Measurements from ENCODE around the gene MICAL2. TPM values are rescaled to one million over a fixed set of nuclear protein-coding genes. Genes with fewer than 3 reads are reported as not detected.

Gene MICAL2
- total RNA-seq, 4 donors from 2014 or later, result 109 to 197 (median 183) TPM

- DNase-seq, result peak in 2 of 3 donors; percentile 66 to 67
- Histone ChIP-seq H3K27me3 (no peaks in the 10 kb centered on the region), H3K27ac (peak overlapping the region in 2 of 4 donors; percentile 15 to 35), H3K4me1 (peaks cover 0 to 21% (median 0%) of the 10 kb centered on the region in 4 donors), H3K4me3 (no peak overlapping the region), H3K36me3 (peaks cover 0 to 3% (median 0%) of the 10 kb centered on the region in 3 donors), H3K9me3 (no peaks in the 10 kb centered on the region)
- TF ChIP-seq, protein P1, sequence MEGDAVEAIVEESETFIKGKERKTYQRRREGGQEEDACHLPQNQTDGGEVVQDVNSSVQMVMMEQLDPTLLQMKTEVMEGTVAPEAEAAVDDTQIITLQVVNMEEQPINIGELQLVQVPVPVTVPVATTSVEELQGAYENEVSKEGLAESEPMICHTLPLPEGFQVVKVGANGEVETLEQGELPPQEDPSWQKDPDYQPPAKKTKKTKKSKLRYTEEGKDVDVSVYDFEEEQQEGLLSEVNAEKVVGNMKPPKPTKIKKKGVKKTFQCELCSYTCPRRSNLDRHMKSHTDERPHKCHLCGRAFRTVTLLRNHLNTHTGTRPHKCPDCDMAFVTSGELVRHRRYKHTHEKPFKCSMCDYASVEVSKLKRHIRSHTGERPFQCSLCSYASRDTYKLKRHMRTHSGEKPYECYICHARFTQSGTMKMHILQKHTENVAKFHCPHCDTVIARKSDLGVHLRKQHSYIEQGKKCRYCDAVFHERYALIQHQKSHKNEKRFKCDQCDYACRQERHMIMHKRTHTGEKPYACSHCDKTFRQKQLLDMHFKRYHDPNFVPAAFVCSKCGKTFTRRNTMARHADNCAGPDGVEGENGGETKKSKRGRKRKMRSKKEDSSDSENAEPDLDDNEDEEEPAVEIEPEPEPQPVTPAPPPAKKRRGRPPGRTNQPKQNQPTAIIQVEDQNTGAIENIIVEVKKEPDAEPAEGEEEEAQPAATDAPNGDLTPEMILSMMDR (IDR thresholded peaks at IDR 0.05), result no peak
- no peak for TF ChIP-seq POLR2A (IDR thresholded peaks at IDR 0.05)
These were observed 68.6 kb downstream of the MICAL2 start for GRCh38 chr11:12179019-12179418.

GRCh38 chr11:12179531-12179930 is 69.1 kb downstream of the MICAL2 start:
- TF ChIP-seq, protein P1 (IDR thresholded peaks at IDR 0.05), result no peak
- no peak for TF ChIP-seq POLR2A (IDR thresholded peaks at IDR 0.05)
- Histone ChIP-seq H3K4me3 (no peak overlapping the region), H3K27me3 (no peaks in the 10 kb centered on the region), H3K4me1 (peaks cover 0 to 21% (median 0%) of the 10 kb centered on the region in 4 donors), H3K9me3 (no peaks in the 10 kb centered on the region), H3K27ac (peak overlapping the region in 2 of 4 donors; percentile 15 to 35), H3K36me3 (peaks cover 0 to 8% (median 0%) of the 10 kb centered on the region in 3 donors)
- DNase-seq, result no peak

- no peak for TF ChIP-seq POLR2A (IDR thresholded peaks at IDR 0.05)
- TF ChIP-seq, protein P1 (IDR thresholded peaks at IDR 0.05), result no peak
- peak overlapping the region in 1 of 4 donors; percentile 15 for H3K27ac ChIP-seq
- H3K4me1 ChIP-seq, result peaks cover 0 to 21% (median 0%) of the 10 kb centered on the region in 4 donors
- peaks cover 0 to 11% (median 0%) of the 10 kb centered on the region in 3 donors for H3K36me3 ChIP-seq
- no peaks in the 10 kb centered on the region for H3K27me3 ChIP-seq
- DNase-seq, result no peak
- H3K9me3 ChIP-seq, result no peaks in the 10 kb centered on the region
- H3K4me3 ChIP-seq, result no peak overlapping the region
These were observed 70.1 kb downstream of the MICAL2 start for GRCh38 chr11:12180257-12181205.

- Histone ChIP-seq H3K27ac (peak overlapping the region in 2 of 4 donors; percentile 30 to 40), H3K4me1 (peaks cover 0 to 21% (median 0%) of the 10 kb centered on the region in 4 donors), H3K27me3 (no peaks in the 10 kb centered on the region), H3K36me3 (peaks cover 0 to 11% (median 0%) of the 10 kb centered on the region in 3 donors), H3K9me3 (no peaks in the 10 kb centered on the region), H3K4me3 (no peak overlapping the region)
- DNase-seq, result no peak
- TF ChIP-seq, protein P1 (IDR thresholded peaks at IDR 0.05), result no peak
- no peak for TF ChIP-seq POLR2A (IDR thresholded peaks at IDR 0.05)
These were observed 71.9 kb downstream of the MICAL2 start for GRCh38 chr11:12182302-12182675.

GRCh38 chr11:12182676-12183541 is 72.5 kb downstream of the MICAL2 start:
- H3K27ac ChIP-seq, result peak overlapping the region in 2 of 4 donors; percentile 30 to 40

More at GRCh38 chr11:12182676-12183541, 72.5 kb downstream of the MICAL2 start:
- TF ChIP-seq, protein P1 (IDR thresholded peaks at IDR 0.05), result no peak
- no peak for TF ChIP-seq POLR2A (IDR thresholded peaks at IDR 0.05)
- Histone ChIP-seq H3K36me3 (peaks cover 0 to 11% (median 0%) of the 10 kb centered on the region in 3 donors), H3K9me3 (no peaks in the 10 kb centered on the region), H3K4me1 (peaks cover 0 to 19% (median 0%) of the 10 kb centered on the region in 4 donors), H3K27me3 (no peaks in the 10 kb centered on the region), H3K4me3 (no peak overlapping the region)
- no peak for DNase-seq
